Nephron progenitor cell (in vitro differentiated cells): ENCODE measurements around the gene ICAM5.

ENCODE experiments used
- DNase-seq: peaks from one replicate; pipeline ENCODE4 v3.0.0; 2021
- H3K27ac Mint-ChIP-seq: 2 replicates; pipeline ENCODE4 v1.8.0; 2021; ENCODE audit warnings: mild to moderate bottlenecking, moderate library complexity, mixed read lengths
- H3K27me3 Mint-ChIP-seq: 2 replicates; pipeline ENCODE4 v1.8.0; 2021; ENCODE audit warnings: mild to moderate bottlenecking, low read depth, mixed read lengths; ENCODE audit not compliant: poor library complexity
- H3K36me3 Mint-ChIP-seq: 2 replicates; pipeline ENCODE4 v1.8.0; 2021; ENCODE audit warnings: low read depth, mixed read lengths
- H3K4me1 Mint-ChIP-seq: 2 replicates; pipeline ENCODE4 v1.8.0; 2021; ENCODE audit warnings: mixed read lengths
- H3K4me3 Mint-ChIP-seq: 2 replicates; pipeline ENCODE4 v1.8.0; 2021; ENCODE audit warnings: mild to moderate bottlenecking, moderate library complexity, mixed read lengths
- H3K9me3 Mint-ChIP-seq: 2 replicates; pipeline ENCODE4 v1.8.0; 2021; ENCODE audit warnings: mild to moderate bottlenecking, moderate library complexity, mixed read lengths
- CTCF ChIP-seq: fragments of 200-600 bp; sonication (generic); IDR thresholded peaks from 2 replicates; pipeline ENCODE4 v1.5.0; 2021; ENCODE audit warnings: antibody characterized with exemption

Gene ICAM5

DNA sequence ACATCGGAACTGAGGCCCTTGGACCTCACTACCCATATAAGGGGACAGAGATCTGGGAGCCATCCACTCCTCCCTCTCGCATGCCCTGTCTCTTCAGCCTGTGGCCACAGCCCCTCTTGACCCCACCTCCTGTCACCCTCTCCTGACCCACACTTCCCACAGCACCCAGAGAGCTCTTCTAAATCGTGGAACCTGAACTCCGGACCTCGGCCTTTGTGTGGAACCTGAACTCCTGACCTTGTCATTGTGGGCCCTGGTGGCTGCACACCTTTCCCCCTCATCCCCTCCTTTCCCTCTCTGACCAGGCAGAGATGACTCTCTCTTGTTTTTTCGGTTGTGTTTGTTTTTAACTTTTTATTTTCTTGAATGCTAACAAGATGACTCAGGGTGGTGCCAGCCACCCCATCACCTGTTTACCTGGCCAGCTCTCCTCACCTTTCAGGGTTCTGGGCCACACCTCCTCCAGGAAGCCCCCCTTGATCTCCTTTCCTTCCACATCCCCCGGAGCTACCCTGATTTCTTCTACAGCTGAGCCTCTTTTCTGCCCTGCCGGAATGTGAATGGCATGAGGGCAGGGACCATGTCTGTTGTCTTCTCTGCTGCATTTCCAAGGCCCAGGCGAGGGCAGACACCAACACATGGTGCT is 32.7 kb upstream of the ICAM5 start:
- DNase-seq, result no peak
- Mint-ChIP-seq H3K36me3 (peaks cover 38% of the 10 kb centered on the region), H3K9me3 (no peaks in the 10 kb centered on the region), H3K4me1 (peaks cover 16% of the 10 kb centered on the region), H3K4me3 (no peak overlapping the region), H3K27me3 (peaks cover 7% of the 10 kb centered on the region), H3K27ac (peak overlapping the region; percentile 96)
- TF ChIP-seq CTCF, result no peak

- peaks cover 6% of the 10 kb centered on the region for H3K4me1 Mint-ChIP-seq
- peaks cover 9% of the 10 kb centered on the region for H3K27me3 Mint-ChIP-seq
- no peak for TF ChIP-seq CTCF
- H3K4me3 Mint-ChIP-seq, result no peak overlapping the region
- no peak overlapping the region for H3K27ac Mint-ChIP-seq
- H3K9me3 Mint-ChIP-seq, result no peaks in the 10 kb centered on the region
- H3K36me3 Mint-ChIP-seq, result peaks cover 38% of the 10 kb centered on the region
- no peak for DNase-seq
Observed at GRCh38 chr19:10258080-10258710, 31.6 kb upstream of the ICAM5 start.

DNA sequence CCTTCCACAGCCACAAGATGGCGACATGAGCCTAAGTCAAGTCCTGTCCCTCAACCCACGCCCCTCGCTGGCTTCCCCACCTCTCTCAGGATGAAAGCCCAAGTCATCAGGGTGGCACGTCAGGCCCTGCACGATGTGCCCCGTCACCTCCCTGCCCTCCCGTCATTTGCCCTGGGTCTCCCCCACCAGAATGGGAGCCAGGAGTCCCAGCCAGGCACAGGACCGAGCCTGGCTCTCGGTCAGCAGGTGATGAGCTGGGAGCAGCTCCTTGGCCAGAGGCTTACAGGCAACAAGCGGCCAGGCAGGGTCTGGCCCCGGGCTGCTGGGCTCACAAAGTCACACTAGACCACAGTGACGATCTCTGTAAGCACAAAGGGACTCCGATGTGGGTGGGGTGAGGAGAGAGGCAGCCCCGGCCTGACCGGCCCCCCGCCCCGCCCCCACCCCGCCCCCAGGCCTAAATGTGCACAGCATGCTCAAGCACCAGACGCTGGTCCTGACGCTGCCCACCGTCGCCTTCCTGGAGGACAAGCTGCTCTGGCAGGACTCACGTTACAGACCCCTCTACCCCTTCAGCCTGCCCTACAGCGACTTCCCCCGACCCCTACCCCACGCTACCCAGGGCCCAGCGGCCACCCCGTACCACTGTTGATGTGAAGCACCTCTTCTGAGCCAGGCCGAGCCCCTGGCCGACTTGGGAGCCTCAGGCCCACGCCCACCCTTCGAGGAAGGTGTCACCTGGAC is 30.4 kb upstream of the ICAM5 start:
- peaks cover 9% of the 10 kb centered on the region for H3K27me3 Mint-ChIP-seq
- TF ChIP-seq CTCF, result peak; percentile 77
- DNase-seq, result peak; percentile 94
- H3K9me3 Mint-ChIP-seq, result no peaks in the 10 kb centered on the region
- no peak overlapping the region for H3K4me3 Mint-ChIP-seq
- no peak overlapping the region for H3K27ac Mint-ChIP-seq
- peaks cover 29% of the 10 kb centered on the region for H3K36me3 Mint-ChIP-seq
- no peaks in the 10 kb centered on the region for H3K4me1 Mint-ChIP-seq

DNA sequence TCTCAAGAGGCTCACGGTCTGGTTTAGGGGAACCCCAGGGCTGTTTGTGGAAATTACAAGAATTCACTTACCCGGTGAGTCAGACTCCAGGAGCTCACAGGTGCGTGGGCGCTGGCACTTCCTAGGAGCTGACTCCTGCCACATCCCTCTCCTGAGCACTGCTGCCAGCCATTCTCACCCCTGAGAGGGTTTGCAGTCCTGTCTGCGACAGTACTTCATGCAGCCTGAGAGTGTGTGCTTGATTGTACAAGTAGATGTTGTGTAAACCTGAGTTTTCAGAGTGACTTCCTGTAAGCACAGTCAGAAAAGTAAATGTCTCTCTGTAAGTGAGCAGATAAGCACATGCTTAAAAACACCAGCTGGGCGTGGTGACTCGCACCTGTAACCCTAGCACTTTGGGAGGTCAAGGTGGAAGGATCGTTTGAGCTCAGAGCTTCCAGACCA is 29.6 kb upstream of the ICAM5 start:
- Mint-ChIP-seq H3K27ac (no peak overlapping the region), H3K4me3 (no peak overlapping the region), H3K9me3 (no peaks in the 10 kb centered on the region), H3K4me1 (no peaks in the 10 kb centered on the region), H3K36me3 (peaks cover 22% of the 10 kb centered on the region), H3K27me3 (peaks cover 7% of the 10 kb centered on the region)
- no peak for DNase-seq
- no peak for TF ChIP-seq CTCF

GRCh38 chr19:10262771-10263170 is 27.0 kb upstream of the ICAM5 start:
- peaks cover 5% of the 10 kb centered on the region for H3K36me3 Mint-ChIP-seq
- H3K4me1 Mint-ChIP-seq, result no peaks in the 10 kb centered on the region
- H3K4me3 Mint-ChIP-seq, result no peak overlapping the region
- no peak overlapping the region for H3K27ac Mint-ChIP-seq
- no peak for DNase-seq
- H3K9me3 Mint-ChIP-seq, result no peaks in the 10 kb centered on the region
- TF ChIP-seq CTCF, result no peak
- peaks cover 17% of the 10 kb centered on the region for H3K27me3 Mint-ChIP-seq
